ENCODE data around the gene LSAMP. TPM values are rescaled to one million over a fixed set of nuclear protein-coding genes. Genes with fewer than 3 reads are reported as not detected.

The LSAMP gene
- total and polyA plus RNA-seq, 2 of the 13 experiments (the other 11 are each of a cell fraction or from before 2014, with no cell fraction given), result not detected

- Histone ChIP-seq H3K4me1 (ENCODE audit: insufficient read depth, low read length) (no peaks in the 10 kb centered on the region), H3K4me2 (ENCODE audit: low read depth, low read length) (no peak overlapping the region), H3K36me3 (replicated peaks in 1 of 2; ENCODE audit: control insufficient read depth in 1 of 2, insufficient read depth in 2 of 2, low read length in 2 of 2) (no peaks in the 10 kb centered on the region), H3K27me3 (ENCODE audit: control insufficient read depth in 1 of 2, insufficient read depth in 2 of 2, low read length in 2 of 2) (no peaks in the 10 kb centered on the region), H3K9ac (ENCODE audit: insufficient read depth, low read depth, low read length) (no peak overlapping the region), H3K27ac (ENCODE audit: extremely low read length, insufficient read depth, low read length) (no peak overlapping the region), H3K4me3 (replicated peaks in 1 of 3; ENCODE audit: insufficient read depth in 1 of 3, low read depth in 2 of 3, low read length in 3 of 3) (no peak overlapping the region), H2AFZ (ENCODE audit: low read length) (no peak overlapping the region), H3K9me3 (ENCODE audit: low read length) (peaks cover 12% of the 10 kb centered on the region), H3K79me2 (ENCODE audit: insufficient read depth, low read length) (no peaks in the 10 kb centered on the region), H4K20me1 (ENCODE audit: insufficient read depth, low read length) (no peaks in the 10 kb centered on the region)
- 0% methylated on average over 2 of the region's 2 CpGs for WGBS (ENCODE audit: low lambda C conversion rate)
- ATAC-seq (no peak), FAIRE-seq (no peak), DNase-seq (ENCODE audit: low spot score) (no peak)
- ChIA-PET POLR2A (no interaction called here), CTCF (ENCODE audit: low intra/inter-chr PET ratio, low total read pairs) (no interaction called here)
- no TSS peak for BruUV-seq (replicated peaks)
- TF ChIP-seq ZNF710 (CRISPR knock-in tag; IDR thresholded peaks at IDR 0.05; ENCODE audit: borderline replicate concordance), result no peak
- peak; percentile 26; the same call in 1 of the 2 replicates for TF ChIP-seq RFX1 (IDR thresholded peaks at IDR 0.05)
- intact Hi-C loops (cut with micrococcal nuclease; ENCODE audit: unreplicated experiment), result no loop called here
- in situ Hi-C loops (cut with HindIII; ENCODE audit: extremely low pct_ligation_motif_present, low pct_unique_long_range_greater_than_20kb), result no loop called here
Observed at GRCh38 chr3:116474032-116474780, 28.9 kb upstream of the LSAMP start.

- no TSS peak for BruUV-seq (replicated peaks)
- H3K27me3 ChIP-seq (ENCODE audit: control insufficient read depth in 1 of 2, insufficient read depth in 2 of 2, low read length in 2 of 2), result no peaks in the 10 kb centered on the region
- H3K4me2 ChIP-seq (ENCODE audit: low read depth, low read length), result no peak overlapping the region
- H3K27ac ChIP-seq (ENCODE audit: extremely low read length, insufficient read depth, low read length), result no peak overlapping the region
- H3K9ac ChIP-seq (ENCODE audit: insufficient read depth, low read depth, low read length), result no peak overlapping the region
- POLR2A ChIA-PET, result no interaction called here
- no peaks in the 10 kb centered on the region for H3K36me3 ChIP-seq (replicated peaks in 1 of 2; ENCODE audit: control insufficient read depth in 1 of 2, insufficient read depth in 2 of 2, low read length in 2 of 2)
- TF ChIP-seq ZNF782 (CRISPR knock-in tag; IDR thresholded peaks at IDR 0.05; ENCODE audit: borderline replicate concordance) (no peak), ZEB1 (IDR thresholded peaks at IDR 0.05; ENCODE audit: insufficient replicate concordance, low read depth) (no peak), TAF1 (CRISPR knock-in tag; IDR thresholded peaks at IDR 0.05) (no peak), NONO (IDR thresholded peaks at IDR 0.05) (no peak), NONO (CRISPR knock-in tag; conservative IDR thresholded peaks at IDR 0.05) (no peak), ZSCAN21 (CRISPR knock-in tag; IDR thresholded peaks at IDR 0.05; ENCODE audit: borderline replicate concordance) (no peak)
- no peak overlapping the region for H3K4me3 ChIP-seq (replicated peaks in 1 of 3; ENCODE audit: insufficient read depth in 1 of 3, low read depth in 2 of 3, low read length in 3 of 3)
- no peak overlapping the region for H2AFZ ChIP-seq (ENCODE audit: low read length)
- ATAC-seq (no peak), DNase-seq (ENCODE audit: low spot score) (no peak), FAIRE-seq (no peak)
- no peaks in the 10 kb centered on the region for H3K79me2 ChIP-seq (ENCODE audit: insufficient read depth, low read length)
- CTCF ChIA-PET (ENCODE audit: low intra/inter-chr PET ratio, low total read pairs), result no interaction called here
- no peaks in the 10 kb centered on the region for H3K4me1 ChIP-seq (ENCODE audit: insufficient read depth, low read length)
- H4K20me1 ChIP-seq (ENCODE audit: insufficient read depth, low read length), result no peaks in the 10 kb centered on the region
- intact Hi-C loops (cut with micrococcal nuclease; ENCODE audit: unreplicated experiment) (no loop called here), in situ Hi-C loops (cut with HindIII; ENCODE audit: extremely low pct_ligation_motif_present, low pct_unique_long_range_greater_than_20kb) (no loop called here)
- peaks cover 6% of the 10 kb centered on the region for H3K9me3 ChIP-seq (ENCODE audit: low read length)
Observed at GRCh38 chr3:116473602-116474001, 28.3 kb upstream of the LSAMP start.

Data from HepG2 (cell line).